Heart right ventricle (tissue), 16 donors: ENCODE data around the gene RIMBP2. TPM values are rescaled to one million over a fixed set of nuclear protein-coding genes. Genes with fewer than 3 reads are reported as not detected.
"Not testable (repeated sequence)": the region's sequence is repeated elsewhere in the genome, so short reads cannot be mapped to it uniquely, and the experiment has no call there.

Experiments used
- ATAC-seq, 8 donors: fragments of 200-7000 bp; cut with Tn5 transposase; one replicate each; pipeline ENCODE4 v1.9.1; 2020; ENCODE audit warnings: mild to moderate bottlenecking in 8 of 8, moderate library complexity in 8 of 8, moderate number of reproducible peaks in 1 of 8
- DNase-seq, 2 donors: peaks; one replicate each; pipeline ENCODE4 v3.0.0-alpha.2; 2020
- H3K27ac ChIP-seq, 10 donors: fragments of 200-600 bp; sonication (generic) in 2 of 10; one replicate each; pipeline versions ENCODE4 v1.5.0 to v1.8.0; 2020 to 2022; ENCODE audit warnings: mild to moderate bottlenecking in 3 of 10
- H3K27me3 ChIP-seq, 7 donors: fragments of 200-600 bp; one replicate each; pipeline ENCODE4 v1.8.0; 2021 to 2022; ENCODE audit warnings: mild to moderate bottlenecking in 2 of 7
- H3K36me3 ChIP-seq, 9 donors: fragments of 200-600 bp; sonication (generic) in 1 of 9; one replicate each; pipeline versions ENCODE4 v1.5.0 to v1.8.0; 2020 to 2022; ENCODE audit warnings: mild to moderate bottlenecking in 2 of 9
- H3K4me1 ChIP-seq, 9 donors: fragments of 200-600 bp; sonication (generic) in 1 of 9; one replicate each; pipeline versions ENCODE4 v1.5.0 to v1.8.0; 2020 to 2022; ENCODE audit warnings: mild to moderate bottlenecking in 4 of 9
- H3K4me3 ChIP-seq, 10 donors: fragments of 200-600 bp; sonication (generic) in 2 of 10; one replicate each; pipeline versions ENCODE4 v1.5.0 to v1.8.0; 2020 to 2022; ENCODE audit warnings: mild to moderate bottlenecking in 7 of 10, moderate library complexity in 2 of 10
- H3K9me3 ChIP-seq, 11 donors: fragments of 200-600 bp in 10 of 11; sonication (generic) in 2 of 11; one replicate each; pipeline versions ENCODE4 v1.5.0 to v1.8.0; 2013 to 2022; ENCODE audit warnings: mild to moderate bottlenecking in 2 of 11, control low read depth in 1 of 11, moderate library complexity in 1 of 11
- WGBS, 2 donors: extraction: QIAGEN DNeasy Blood & Tissue Kit; methylation state at CpG; one replicate each; pipeline ENCODE4 v1.1.7; 2013; ENCODE audit warnings: inconsistent platforms in 1 of 2; 5-methylcytosine and 5-hydroxymethylcytosine counted together
- intact Hi-C, 10 donors: fragments of 100-400 bp; cut with DNase I; formaldehyde crosslinking; loops; one replicate each; pipeline versions ENCODE4 v1.11.1 to v1.14.2; 2022
- polyA plus RNA-seq, 2 donors: library from polyadenylated mRNA; stranded (reverse); fragments of 200-250 nt; gene quantifications; one replicate each; pipeline ENCODE4 v1.2.3, GENCODE V29; 2013
- total RNA-seq, 10 donors: library from RNA; stranded (reverse); fragmentation: NEBNext Ultra II Directional in 3 of 10; extraction: Animal tissue kit (Norgen Biotek cat#: 25700) in 3 of 10; gene quantifications; one replicate each; pipeline versions ENCODE4 v1.2.1 to v1.2.4, GENCODE V29; 2021 to 2023
- TF ChIP-seq, protein P1 (sequence below), 9 donors: fragments of 200-600 bp; sonication (generic) in 2 of 9; IDR thresholded peaks; one replicate each; pipeline versions ENCODE4 v1.5.0 to v1.8.0; 2021 to 2022; ENCODE audit warnings: antibody characterized with exemption in 9 of 9, mild to moderate bottlenecking in 5 of 9, moderate library complexity in 1 of 9
- donor health status: Arrhythmogenic right ventricular cardiomyopathy.
- donor health status: ischemic (EF 13 %, LVEDD 7.1; RV severe dilation, severe dysfunction).
- donor health status: healthy with polysubstance abuse.
- donor health status: DM: no; HTN: yes; CAD: no.
- donor health status: DM: no; HTN: no; CAD: no.
- donor health status: ischemic (EF 25% LVEDD 6.9; RV normal size, moderate dysfunction).
- donor health status: ischemic (EF 25% LVEDD 5.7; RV mildly dilated, moderate dysfunction).
- donor health status: healthy.
- donor health status: DM: yes; HTN: yes; CAD: no.
- donor health status: Ischemic cardiomyopathy.
- donor health status: ischemic (EF 35%, LVEDD 5.7; RV mildly dilated, moderate dysfunction).
- donor health status: nonischemic (EF 11% LVEDD 7.7; RV severe dilation, severe dysfunction).
- donor health status: DM: yes; HTN: yes; CAD: no.
- donor health status: PGD.
- donor health status: ischemic (EF 29% LVEDD 5.4; RV normal size, mild dysfunction).
- donor health status: nonischemic (EF 23%, LVEDD 6.1; RV moderate dilation, normal function).

The RIMBP2 gene
- total and polyA plus RNA-seq, 12 donors, result 0.01 to 0.17 (median 0.05) TPM; not detected in 9

DNA sequence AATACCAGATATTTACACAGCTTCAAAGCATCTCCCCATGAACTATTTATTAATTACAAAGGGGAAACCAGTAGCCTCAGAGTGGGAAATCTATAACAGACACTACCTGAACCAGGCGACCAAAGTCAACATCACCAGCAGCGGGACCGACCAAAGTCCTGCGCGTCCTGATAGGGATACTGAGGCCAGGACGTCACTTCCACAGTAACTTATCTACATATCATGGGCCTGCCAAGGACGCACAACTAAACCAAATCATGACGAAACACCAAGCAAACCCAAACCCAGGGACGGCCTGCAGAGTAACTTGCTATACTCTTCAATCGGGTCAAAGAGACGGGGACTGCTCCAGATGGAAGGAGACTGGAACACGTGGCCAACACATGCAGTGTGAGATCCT lies 26.0 kb upstream of the RIMBP2 start:
- H3K4me3 ChIP-seq, result no peak overlapping the region
- no peaks in the 10 kb centered on the region for H3K36me3 ChIP-seq
- intact Hi-C loops, result loop anchor here in 5 of 10 donors (5.0 to 10.0 kb wide), 2 partner anchors 330 to 697 kb away; no protein-coding TSS in a partner anchor
- peaks cover 0 to 20% (median 3%) of the 10 kb centered on the region in 11 donors for H3K9me3 ChIP-seq
- DNase-seq, result no peak
- peaks cover 0 to 48% (median 25%) of the 10 kb centered on the region in 7 donors for H3K27me3 ChIP-seq
- no peak overlapping the region for H3K27ac ChIP-seq
- TF ChIP-seq, protein P1, sequence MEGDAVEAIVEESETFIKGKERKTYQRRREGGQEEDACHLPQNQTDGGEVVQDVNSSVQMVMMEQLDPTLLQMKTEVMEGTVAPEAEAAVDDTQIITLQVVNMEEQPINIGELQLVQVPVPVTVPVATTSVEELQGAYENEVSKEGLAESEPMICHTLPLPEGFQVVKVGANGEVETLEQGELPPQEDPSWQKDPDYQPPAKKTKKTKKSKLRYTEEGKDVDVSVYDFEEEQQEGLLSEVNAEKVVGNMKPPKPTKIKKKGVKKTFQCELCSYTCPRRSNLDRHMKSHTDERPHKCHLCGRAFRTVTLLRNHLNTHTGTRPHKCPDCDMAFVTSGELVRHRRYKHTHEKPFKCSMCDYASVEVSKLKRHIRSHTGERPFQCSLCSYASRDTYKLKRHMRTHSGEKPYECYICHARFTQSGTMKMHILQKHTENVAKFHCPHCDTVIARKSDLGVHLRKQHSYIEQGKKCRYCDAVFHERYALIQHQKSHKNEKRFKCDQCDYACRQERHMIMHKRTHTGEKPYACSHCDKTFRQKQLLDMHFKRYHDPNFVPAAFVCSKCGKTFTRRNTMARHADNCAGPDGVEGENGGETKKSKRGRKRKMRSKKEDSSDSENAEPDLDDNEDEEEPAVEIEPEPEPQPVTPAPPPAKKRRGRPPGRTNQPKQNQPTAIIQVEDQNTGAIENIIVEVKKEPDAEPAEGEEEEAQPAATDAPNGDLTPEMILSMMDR (IDR thresholded peaks at IDR 0.05), result no peak
- 83 to 84% methylated on average over 12 of the region's 12 CpGs for WGBS, 2 donors
- no peak for ATAC-seq
- H3K4me1 ChIP-seq, result no peaks in the 10 kb centered on the region

DNA sequence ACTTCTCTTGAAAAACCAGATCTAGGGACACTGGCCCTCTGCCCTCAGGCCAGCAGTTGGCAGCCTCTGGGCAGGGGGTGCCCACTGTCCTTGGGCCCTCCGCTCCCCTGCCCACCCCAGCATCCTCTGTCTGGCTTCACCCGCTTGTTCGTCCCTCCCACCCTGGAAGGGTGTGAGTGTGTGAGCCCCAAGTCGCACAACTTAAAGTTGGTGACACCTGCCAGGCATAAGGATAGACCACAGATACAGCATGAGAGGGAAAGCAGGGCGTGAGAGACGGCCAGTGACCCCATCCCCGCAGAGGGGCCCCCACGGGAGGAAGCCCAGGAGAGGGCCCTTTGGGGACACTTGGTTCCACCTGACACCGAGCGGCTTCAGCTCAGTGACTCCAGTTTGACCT lies 23.5 kb upstream of the RIMBP2 start:
- Histone ChIP-seq H3K27me3 (peaks cover 0 to 42% (median 18%) of the 10 kb centered on the region in 7 donors), H3K36me3 (no peaks in the 10 kb centered on the region), H3K4me1 (no peaks in the 10 kb centered on the region), H3K9me3 (peaks cover 0 to 20% (median 3%) of the 10 kb centered on the region in 11 donors), H3K27ac (no peak overlapping the region), H3K4me3 (no peak overlapping the region)
- 84% methylated on average over 10 of the region's 10 CpGs for WGBS, 2 donors
- TF ChIP-seq, protein P1 (IDR thresholded peaks at IDR 0.05), result no peak
- DNase-seq, result no peak
- intact Hi-C loops, result no loop called here
- ATAC-seq, result no peak

DNA sequence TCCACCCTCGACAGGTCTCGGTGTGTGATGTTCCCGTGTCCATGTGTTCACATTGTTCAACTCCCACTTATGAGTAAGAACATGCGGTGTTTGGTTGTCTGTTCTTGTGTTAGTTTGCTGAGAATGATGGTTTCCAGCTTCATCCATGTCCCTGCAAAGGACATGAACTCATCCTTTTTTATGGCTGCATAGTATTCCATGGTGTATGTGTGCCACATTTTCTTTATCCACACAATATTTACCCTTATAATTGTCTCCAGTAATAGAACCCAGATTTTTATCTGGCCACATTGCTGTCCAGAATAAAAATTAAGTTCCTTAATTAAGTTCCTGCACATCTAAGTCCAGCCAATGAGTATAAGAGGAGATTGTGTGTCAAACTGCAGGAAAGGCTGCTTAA lies 22.3 kb upstream of the RIMBP2 start:
- Histone ChIP-seq H3K9me3 (peaks cover 0 to 12% (median 0%) of the 10 kb centered on the region in 11 donors), H3K27me3 (peaks cover 0 to 42% (median 18%) of the 10 kb centered on the region in 7 donors)
- intact Hi-C loops, H3K4me1 ChIP-seq, H3K27ac ChIP-seq, ATAC-seq, DNase-seq, H3K4me3 ChIP-seq, H3K36me3 ChIP-seq: not testable (repeated sequence)
- whole genome bisulfite sequencing, 2 donors, result 96 to 97% methylated on average over 4 of the region's 4 CpGs

DNA sequence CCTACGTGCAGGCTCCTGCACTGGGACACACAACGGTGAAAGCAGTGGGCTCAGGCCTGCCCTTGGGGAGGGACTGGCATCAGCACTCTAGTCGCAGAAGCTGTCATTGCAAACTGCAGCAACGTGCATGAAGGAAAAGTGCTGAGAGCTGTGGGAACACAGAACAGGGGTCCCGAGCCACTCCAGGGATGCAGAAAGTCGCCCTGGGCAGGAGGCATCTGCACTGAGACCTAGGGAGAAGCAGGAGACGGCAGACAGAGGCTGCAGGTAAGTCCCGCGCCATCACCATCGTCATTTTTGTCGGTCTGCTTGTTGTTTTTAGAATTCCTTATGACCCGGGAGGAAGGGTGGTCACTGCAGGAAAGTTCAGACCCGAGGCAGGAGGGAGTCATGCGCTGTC lies 21.6 kb upstream of the RIMBP2 start:
- intact Hi-C loops, result no loop called here
- TF ChIP-seq, protein P1 (IDR thresholded peaks at IDR 0.05), result no peak
- DNase-seq, result no peak
- H3K4me1 ChIP-seq, result no peaks in the 10 kb centered on the region
- H3K27me3 ChIP-seq, result peaks cover 0 to 43% (median 18%) of the 10 kb centered on the region in 7 donors
- no peak for ATAC-seq
- WGBS, 2 donors, result 50 to 53% methylated on average over 14 of the region's 14 CpGs
- no peaks in the 10 kb centered on the region for H3K36me3 ChIP-seq
- no peak overlapping the region for H3K27ac ChIP-seq
- H3K4me3 ChIP-seq, result no peak overlapping the region
- peaks cover 0 to 12% (median 0%) of the 10 kb centered on the region in 11 donors for H3K9me3 ChIP-seq

DNA sequence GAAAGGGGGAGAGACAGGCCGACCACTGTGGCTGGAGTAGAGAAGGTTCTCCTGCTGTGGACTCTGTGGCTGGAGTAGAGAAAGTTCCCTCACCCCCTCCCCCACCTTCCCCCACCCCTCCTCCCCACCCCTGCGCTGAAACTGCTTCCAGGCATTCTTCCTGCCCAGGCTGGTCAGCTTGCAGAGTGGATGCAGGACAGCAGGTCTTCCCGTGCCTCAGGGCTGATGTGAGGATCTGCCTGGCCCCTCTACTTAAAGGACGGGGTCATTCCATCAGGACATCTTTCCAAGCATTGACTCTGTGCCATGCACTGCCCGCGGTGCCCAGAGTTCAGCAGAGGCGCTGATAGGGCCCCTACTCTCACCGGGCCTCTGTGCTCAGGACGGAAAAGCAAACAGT lies 13.2 kb upstream of the RIMBP2 start:
- intact Hi-C loops, result no loop called here
- ATAC-seq (no peak), DNase-seq (no peak)
- Histone ChIP-seq H3K4me1 (no peaks in the 10 kb centered on the region), H3K4me3 (no peak overlapping the region), H3K27ac (no peak overlapping the region), H3K36me3 (no peaks in the 10 kb centered on the region), H3K27me3 (peaks cover 0 to 33% (median 19%) of the 10 kb centered on the region in 7 donors), H3K9me3 (peaks cover 0 to 34% (median 7%) of the 10 kb centered on the region in 11 donors)
- WGBS, 2 donors, result 24 to 35% methylated on average over 9 of the region's 9 CpGs
- TF ChIP-seq, protein P1 (IDR thresholded peaks at IDR 0.05), result no peak
